ENCODE data around the gene ZNF217. TPM values are rescaled to one million over a fixed set of nuclear protein-coding genes. Genes with fewer than 3 reads are reported as not detected.
"Not testable (repeated sequence)": the region's sequence is repeated elsewhere in the genome, so short reads cannot be mapped to it uniquely, and the experiment has no call there.

The ZNF217 gene
- total RNA-seq, 2 experiments from 2014 or later = 104 to 113 TPM

DNA sequence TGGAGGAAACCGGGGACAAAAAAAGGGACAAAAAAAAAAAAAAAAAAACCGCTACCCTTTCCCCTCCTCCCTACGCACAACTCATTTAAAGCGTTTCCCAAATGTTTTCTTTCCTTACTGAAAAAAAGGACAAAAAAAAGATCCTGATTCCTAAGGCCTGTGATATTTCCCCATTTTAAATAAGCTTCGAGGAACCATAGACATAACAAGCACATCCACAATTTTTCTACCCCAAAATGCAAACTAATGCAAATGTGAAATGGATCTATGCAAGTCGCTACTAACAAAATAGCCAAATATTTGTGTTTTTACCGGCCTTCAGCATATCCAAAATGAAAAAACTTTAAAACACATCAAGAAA lies 1.4 kb upstream of the ZNF217 start:
- ATAC-seq = no peak
- peaks cover 48% of the 10 kb centered on the region for H3K4me1 Mint-ChIP-seq (ENCODE audit: low read depth)
- H3K36me3 Mint-ChIP-seq (ENCODE audit: low read depth) = peaks cover 49% of the 10 kb centered on the region
- H3K9me3 Mint-ChIP-seq (ENCODE audit: insufficient read depth) = no peaks in the 10 kb centered on the region
- POLR2A ChIA-PET = interaction anchor here (0.6 to 6.1 kb wide), 20 partner anchors 14 to 340 kb away, joined by 3 to 56 read pairs (median 6); no protein-coding TSS in a partner anchor
- DNase-seq = no peak
- H3K27me3 Mint-ChIP-seq (ENCODE audit: low read depth) = no peaks in the 10 kb centered on the region
- CTCF ChIA-PET = interaction anchor here (1.0 to 2.0 kb wide), 10 partner anchors 14 to 344 kb away, joined by 3 to 6 read pairs (median 4); no protein-coding TSS in a partner anchor
- peak overlapping the region; percentile 96 for H3K27ac Mint-ChIP-seq
- H3K4me3 Mint-ChIP-seq = peak overlapping the region; percentile 88

DNA sequence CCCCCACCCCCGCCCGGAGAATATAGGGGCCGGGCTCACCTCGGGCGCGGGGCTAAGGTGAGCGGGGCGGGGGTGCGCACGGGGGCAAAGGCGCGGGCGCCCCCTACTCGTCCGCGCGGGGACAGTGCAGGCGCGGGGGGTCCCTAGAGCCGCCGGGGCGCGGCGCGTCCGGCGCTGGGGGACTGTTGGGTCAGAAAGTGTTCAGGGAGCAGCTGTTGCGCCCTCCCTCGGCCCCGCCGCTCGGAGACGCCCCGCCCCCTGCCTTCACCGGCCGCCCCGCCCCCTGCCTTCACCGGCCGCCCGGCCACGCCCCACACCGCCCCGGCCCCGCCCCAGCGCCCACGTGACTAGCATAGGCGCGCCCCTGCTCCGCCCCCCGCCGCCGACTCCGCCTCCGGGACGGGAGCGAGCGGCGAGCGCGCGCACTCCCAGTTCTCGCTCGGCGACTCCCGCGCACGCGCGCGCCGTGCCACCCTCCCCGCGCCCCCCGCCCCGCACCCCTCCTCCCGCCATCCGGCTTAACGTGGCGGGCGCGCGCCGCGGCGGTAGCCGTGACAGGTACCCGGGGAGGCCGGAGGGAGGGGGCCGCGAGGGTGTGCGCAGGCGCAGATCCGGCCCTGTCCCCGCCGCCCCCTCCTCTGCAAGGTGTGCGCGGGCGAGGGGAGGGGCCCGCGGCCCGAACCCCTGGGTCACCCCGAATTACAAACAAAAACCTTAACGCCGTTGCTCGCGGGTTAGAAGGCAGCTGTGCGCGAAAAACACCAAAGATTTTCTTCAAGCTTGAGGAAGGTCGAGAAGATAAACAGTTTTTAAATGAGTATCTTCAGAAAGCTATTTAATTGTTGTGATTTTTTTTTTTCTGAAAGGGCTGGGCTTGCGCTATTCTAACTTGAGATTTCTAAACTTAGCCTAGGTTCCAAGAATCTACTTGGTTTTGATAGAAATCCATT lies 704 bp upstream of the ZNF217 start:
- CTCF ChIA-PET = interaction anchor here (0.6 to 2.0 kb wide), 12 partner anchors 11 to 345 kb away, joined by 3 to 6 read pairs (median 4); no protein-coding TSS in a partner anchor
- Mint-ChIP-seq H3K36me3 (ENCODE audit: low read depth) (peaks cover 49% of the 10 kb centered on the region), H3K4me3 (peak overlapping the region; percentile 88), H3K27me3 (ENCODE audit: low read depth) (no peaks in the 10 kb centered on the region), H3K4me1 (ENCODE audit: low read depth) (peaks cover 46% of the 10 kb centered on the region), H3K9me3 (ENCODE audit: insufficient read depth) (no peaks in the 10 kb centered on the region), H3K27ac (peak overlapping the region; percentile 96)
- DNase-seq (peak; percentile 97), ATAC-seq (peak; percentile 80)
- POLR2A ChIA-PET = interaction anchor here (0.6 to 6.1 kb wide), 30 partner anchors 9 to 340 kb away, joined by 3 to 56 read pairs (median 4); no protein-coding TSS in a partner anchor

- POLR2A ChIA-PET = interaction anchor here (0.7 to 6.1 kb wide), 15 partner anchors 8 to 274 kb away, joined by 3 to 56 read pairs (median 6); no protein-coding TSS in a partner anchor
Observed at GRCh38 chr20:53592992-53593465, 610 bp downstream of the ZNF217 start.

GRCh38 chr20:53592454-53592991 lies 1.1 kb downstream of the ZNF217 start:
- POLR2A ChIA-PET = interaction anchor here (0.7 to 6.1 kb wide), 12 partner anchors 11 to 280 kb away, joined by 3 to 56 read pairs (median 5); no protein-coding TSS in a partner anchor
- CTCF ChIA-PET = interaction anchor here (1.1 to 1.6 kb wide), 3 partner anchors 10 to 114 kb away, joined by 3 to 4 read pairs (median 3); no protein-coding TSS in a partner anchor
- DNase-seq (peak; percentile 77), ATAC-seq (peak; percentile 18)
- not testable (repeated sequence) for H3K9me3 Mint-ChIP-seq (ENCODE audit: insufficient read depth); H3K27me3 Mint-ChIP-seq (ENCODE audit: low read depth)
- peak overlapping the region; percentile 95 for H3K27ac Mint-ChIP-seq
- H3K4me1 Mint-ChIP-seq (ENCODE audit: low read depth) = peaks cover 33% of the 10 kb centered on the region
- peak overlapping the region; percentile 88 for H3K4me3 Mint-ChIP-seq
- H3K36me3 Mint-ChIP-seq (ENCODE audit: low read depth) = peaks cover 50% of the 10 kb centered on the region

More at GRCh38 chr20:53592992-53593465, 610 bp downstream of the ZNF217 start:
- peak; percentile 5 for ATAC-seq
- H3K27me3 Mint-ChIP-seq (ENCODE audit: low read depth) = no peaks in the 10 kb centered on the region
- peak overlapping the region; percentile 88 for H3K4me3 Mint-ChIP-seq
- CTCF ChIA-PET = no interaction called here
- H3K27ac Mint-ChIP-seq = peak overlapping the region; percentile 95
- peaks cover 38% of the 10 kb centered on the region for H3K4me1 Mint-ChIP-seq (ENCODE audit: low read depth)
- H3K36me3 Mint-ChIP-seq (ENCODE audit: low read depth) = peaks cover 52% of the 10 kb centered on the region
- no peak for DNase-seq
- no peaks in the 10 kb centered on the region for H3K9me3 Mint-ChIP-seq (ENCODE audit: insufficient read depth)

DNA sequence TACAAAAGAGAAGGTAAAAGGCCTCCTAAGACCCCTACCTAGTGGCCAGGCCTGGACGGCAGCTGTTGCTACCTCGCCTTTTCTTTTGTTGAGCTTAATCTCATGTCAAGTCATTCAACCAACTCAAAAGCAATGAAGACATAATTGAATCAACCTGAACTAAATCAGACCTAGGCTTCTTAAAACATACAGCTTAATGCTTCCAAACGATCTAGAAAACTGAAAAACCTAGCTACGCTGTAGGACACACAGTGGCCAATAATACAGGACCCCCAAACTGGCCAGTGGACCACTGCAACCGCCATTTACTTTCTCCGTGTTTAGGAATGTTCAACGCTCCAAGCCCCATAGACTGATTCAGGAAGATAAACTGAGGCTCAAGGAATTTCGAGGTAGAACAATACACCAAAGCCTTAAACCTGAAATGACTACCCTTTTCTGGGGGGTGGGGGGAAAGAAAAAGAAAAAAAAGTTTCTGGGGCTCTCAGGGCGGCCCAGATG lies 1.6 kb downstream of the ZNF217 start:
- H3K4me1 Mint-ChIP-seq (ENCODE audit: low read depth) = peaks cover 31% of the 10 kb centered on the region
- not testable (repeated sequence) for ATAC-seq; H3K9me3 Mint-ChIP-seq (ENCODE audit: insufficient read depth)

DNA sequence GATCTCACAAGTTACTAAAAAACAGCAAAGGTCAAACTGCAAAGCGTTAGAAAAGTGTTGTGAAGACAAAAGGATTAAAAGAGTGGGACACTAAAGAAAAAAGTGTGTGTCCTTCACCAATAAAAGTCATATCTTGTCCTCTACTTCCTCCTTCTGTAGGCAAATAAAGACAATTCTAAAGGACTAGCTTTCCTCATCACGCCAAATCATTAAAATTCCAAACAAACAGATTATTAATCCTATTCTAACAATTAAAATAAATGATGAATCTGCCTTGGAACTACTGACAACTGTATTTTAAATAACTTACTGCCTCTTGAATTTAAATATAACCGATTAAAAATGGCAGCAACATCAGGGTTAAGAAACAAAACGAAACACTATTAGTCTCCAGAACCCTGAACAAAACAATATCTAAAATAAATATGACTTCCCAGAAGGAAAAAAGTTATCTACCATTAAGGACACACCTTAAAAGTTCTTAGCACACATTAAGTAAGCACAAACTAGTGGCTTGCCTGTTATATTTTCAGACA lies 2.4 kb downstream of the ZNF217 start:
- not testable (repeated sequence) for H3K9me3 Mint-ChIP-seq (ENCODE audit: insufficient read depth); ATAC-seq; H3K27me3 Mint-ChIP-seq (ENCODE audit: low read depth); DNase-seq
- Mint-ChIP-seq H3K4me1 (ENCODE audit: low read depth) (peaks cover 31% of the 10 kb centered on the region), H3K27ac (peak overlapping the region; percentile 95), H3K36me3 (ENCODE audit: low read depth) (peaks cover 53% of the 10 kb centered on the region), H3K4me3 (peak overlapping the region; percentile 88)
- POLR2A ChIA-PET = interaction anchor here (0.8 to 6.1 kb wide), 7 partner anchors 10 to 281 kb away, joined by 3 to 56 read pairs (median 7); no protein-coding TSS in a partner anchor
- CTCF ChIA-PET = interaction anchor here (0.7 to 1.6 kb wide), 5 partner anchors 9 to 115 kb away, joined by 3 to 4 read pairs (median 3); no protein-coding TSS in a partner anchor

More for the DNA sequence above, 1.6 kb downstream of the ZNF217 start:
- CTCF ChIA-PET = interaction anchor here (0.7 to 1.6 kb wide), 5 partner anchors 9 to 115 kb away, joined by 3 to 4 read pairs (median 3); no protein-coding TSS in a partner anchor
- Mint-ChIP-seq H3K36me3 (ENCODE audit: low read depth) (peaks cover 51% of the 10 kb centered on the region), H3K27ac (peak overlapping the region; percentile 95), H3K4me3 (peak overlapping the region; percentile 88)
- DNase-seq = peak; percentile 23
- H3K27me3 Mint-ChIP-seq (ENCODE audit: low read depth) = not testable (repeated sequence)
- POLR2A ChIA-PET = interaction anchor here (0.7 to 6.1 kb wide), 11 partner anchors 11 to 280 kb away, joined by 3 to 56 read pairs (median 5); no protein-coding TSS in a partner anchor

- peak; percentile 20 for DNase-seq
- Mint-ChIP-seq H3K4me3 (peak overlapping the region; percentile 88), H3K27ac (peak overlapping the region; percentile 95), H3K4me1 (ENCODE audit: low read depth) (peaks cover 32% of the 10 kb centered on the region), H3K36me3 (ENCODE audit: low read depth) (peaks cover 56% of the 10 kb centered on the region)
- CTCF ChIA-PET = interaction anchor here (1.6 kb wide), 1 partner anchor 116 kb away, joined by 4 read pairs; no protein-coding TSS in a partner anchor
- not testable (repeated sequence) for H3K27me3 Mint-ChIP-seq (ENCODE audit: low read depth); ATAC-seq; H3K9me3 Mint-ChIP-seq (ENCODE audit: insufficient read depth)
- POLR2A ChIA-PET = interaction anchor here (0.8 to 6.1 kb wide), 3 partner anchors 9 to 164 kb away, joined by 3 to 56 read pairs (median 10); no protein-coding TSS in a partner anchor
Observed at GRCh38 chr20:53590608-53591007, 3.0 kb downstream of the ZNF217 start.

- not testable (repeated sequence) for ATAC-seq; H3K9me3 Mint-ChIP-seq (ENCODE audit: insufficient read depth); H3K27me3 Mint-ChIP-seq (ENCODE audit: low read depth); DNase-seq
- POLR2A ChIA-PET = interaction anchor here (0.8 to 6.1 kb wide), 2 partner anchors 9 to 164 kb away, joined by 4 to 56 read pairs; no protein-coding TSS in a partner anchor
- Mint-ChIP-seq H3K4me1 (ENCODE audit: low read depth) (peaks cover 34% of the 10 kb centered on the region), H3K27ac (peak overlapping the region; percentile 95), H3K36me3 (ENCODE audit: low read depth) (peaks cover 61% of the 10 kb centered on the region), H3K4me3 (peak overlapping the region; percentile 88)
- CTCF ChIA-PET = interaction anchor here (0.7 kb wide), 1 partner anchor 12 kb away, joined by 3 read pairs; no protein-coding TSS in a partner anchor
Observed at GRCh38 chr20:53590122-53590521, 3.5 kb downstream of the ZNF217 start.

DNA sequence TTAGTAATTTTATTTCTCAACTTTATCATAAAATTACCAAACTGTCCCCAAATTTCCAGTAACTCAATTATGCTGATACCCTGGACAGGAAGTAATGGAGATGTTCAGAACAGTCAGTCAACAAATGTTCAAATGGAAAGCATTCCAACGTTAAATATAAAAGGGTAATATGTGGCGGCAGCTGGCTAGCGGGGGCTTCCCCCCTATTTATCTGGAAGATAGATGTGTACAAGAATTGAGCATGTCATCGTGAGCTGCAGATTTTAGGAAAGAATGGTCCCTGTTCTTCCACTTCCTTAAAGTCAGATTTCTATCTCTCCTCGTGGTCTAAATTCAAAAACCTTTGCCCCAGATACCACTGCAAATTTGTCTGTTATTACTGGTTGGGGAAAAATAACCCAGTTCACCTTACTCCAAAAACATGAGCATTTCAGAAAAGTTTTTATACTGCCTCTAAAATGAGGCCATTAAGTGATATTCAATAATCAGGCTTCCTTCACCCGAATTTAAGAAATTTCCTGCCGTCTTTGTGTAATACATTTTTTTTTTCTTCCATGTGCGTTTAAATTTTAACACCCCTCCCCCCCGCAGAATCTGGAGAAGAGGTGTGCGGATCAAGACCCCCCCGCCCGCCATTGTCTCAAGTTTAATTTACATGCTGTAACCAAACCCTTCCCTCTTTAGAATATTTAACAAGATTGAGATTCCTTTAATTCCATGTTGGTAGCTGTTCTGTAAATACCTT lies 4.1 kb downstream of the ZNF217 start:
- DNase-seq = peak; percentile 51
- ATAC-seq; H3K27me3 Mint-ChIP-seq (ENCODE audit: low read depth); H3K9me3 Mint-ChIP-seq (ENCODE audit: insufficient read depth): not testable (repeated sequence)
- peak overlapping the region; percentile 95 for H3K27ac Mint-ChIP-seq
- peaks cover 61% of the 10 kb centered on the region for H3K36me3 Mint-ChIP-seq (ENCODE audit: low read depth)
- peak overlapping the region; percentile 88 for H3K4me3 Mint-ChIP-seq
- CTCF ChIA-PET = interaction anchor here (0.7 to 1.3 kb wide), 3 partner anchors 11 to 53 kb away, joined by 3 read pairs; no protein-coding TSS in a partner anchor
- POLR2A ChIA-PET = interaction anchor here (0.8 to 6.1 kb wide), 4 partner anchors 8 to 165 kb away, joined by 3 to 56 read pairs (median 4); no protein-coding TSS in a partner anchor
- H3K4me1 Mint-ChIP-seq (ENCODE audit: low read depth) = peaks cover 37% of the 10 kb centered on the region

GRCh38 chr20:53587157-53587703 lies 6.4 kb downstream of the ZNF217 start:
- ChIA-PET CTCF (interaction anchor here (1.0 to 1.3 kb wide), 3 partner anchors 9 to 243 kb away, joined by 3 to 5 read pairs (median 4); no protein-coding TSS in a partner anchor), POLR2A (interaction anchor here (0.7 to 0.9 kb wide), 2 partner anchors 121 to 164 kb away, joined by 3 read pairs; no protein-coding TSS in a partner anchor)
- DNase-seq; ATAC-seq; H3K9me3 Mint-ChIP-seq (ENCODE audit: insufficient read depth); H3K27me3 Mint-ChIP-seq (ENCODE audit: low read depth): not testable (repeated sequence)
- peak overlapping the region; percentile 80 for H3K27ac Mint-ChIP-seq
- H3K4me1 Mint-ChIP-seq (ENCODE audit: low read depth) = peaks cover 56% of the 10 kb centered on the region
- peaks cover 77% of the 10 kb centered on the region for H3K36me3 Mint-ChIP-seq (ENCODE audit: low read depth)
- H3K4me3 Mint-ChIP-seq = peak overlapping the region; percentile 80
